GM12865 (cell line): ENCODE results near the gene DNM2.

Experiments used
- DNase-seq: peaks from one replicate; pipeline ENCODE4 v3.0.0; 2010; ENCODE audit warnings: low read depth
- H3K4me3 ChIP-seq: 2 replicates; pipeline ENCODE4 v1.5.1; 2011; ENCODE audit warnings: mild to moderate bottlenecking, low read depth, low read length, control low read depth
- TF ChIP-seq, protein P1 (sequence below): IDR thresholded peaks from 2 replicates; pipeline ENCODE4 v1.5.1; 2011; ENCODE audit warnings: low read length, control low read depth, low read depth, inconsistent platforms; ENCODE audit not compliant: insufficient read depth; ENCODE audit errors: missing control alignments

Gene DNM2

DNA sequence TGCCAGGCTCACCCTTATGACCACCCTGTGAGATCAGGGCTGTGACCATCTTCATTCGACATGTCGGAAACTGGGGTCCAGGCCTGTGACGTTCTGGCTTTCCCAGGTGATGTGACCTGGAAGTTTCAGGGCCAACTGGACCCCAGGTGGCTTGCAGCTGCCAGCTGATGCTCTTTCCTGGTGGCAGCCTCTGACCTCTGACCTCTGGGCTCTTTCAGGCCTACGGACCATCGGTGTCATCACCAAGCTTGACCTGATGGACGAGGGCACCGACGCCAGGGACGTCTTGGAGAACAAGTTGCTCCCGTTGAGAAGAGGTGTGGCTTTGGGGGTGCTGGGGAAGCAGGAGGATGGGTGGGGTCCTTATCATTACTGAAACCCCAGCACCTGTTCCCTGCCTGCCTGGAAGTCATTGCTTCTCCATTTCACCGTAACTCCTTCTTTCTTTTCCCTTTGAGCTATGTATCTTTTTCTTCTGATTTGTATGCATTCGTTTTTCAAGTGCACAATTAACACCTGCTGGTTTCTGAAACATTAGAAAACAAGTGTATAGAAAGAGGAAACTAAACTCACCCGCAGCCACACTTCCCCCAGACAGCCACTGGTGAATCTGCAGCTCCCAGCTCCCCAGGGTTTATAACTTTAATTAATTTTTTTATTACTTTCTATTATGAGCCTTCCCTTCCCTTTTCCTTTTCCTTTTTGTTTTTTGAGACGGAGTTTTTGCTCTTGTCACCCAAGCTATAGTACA lies 59.2 kb downstream of the DNM2 start:
- TF ChIP-seq, protein P1, sequence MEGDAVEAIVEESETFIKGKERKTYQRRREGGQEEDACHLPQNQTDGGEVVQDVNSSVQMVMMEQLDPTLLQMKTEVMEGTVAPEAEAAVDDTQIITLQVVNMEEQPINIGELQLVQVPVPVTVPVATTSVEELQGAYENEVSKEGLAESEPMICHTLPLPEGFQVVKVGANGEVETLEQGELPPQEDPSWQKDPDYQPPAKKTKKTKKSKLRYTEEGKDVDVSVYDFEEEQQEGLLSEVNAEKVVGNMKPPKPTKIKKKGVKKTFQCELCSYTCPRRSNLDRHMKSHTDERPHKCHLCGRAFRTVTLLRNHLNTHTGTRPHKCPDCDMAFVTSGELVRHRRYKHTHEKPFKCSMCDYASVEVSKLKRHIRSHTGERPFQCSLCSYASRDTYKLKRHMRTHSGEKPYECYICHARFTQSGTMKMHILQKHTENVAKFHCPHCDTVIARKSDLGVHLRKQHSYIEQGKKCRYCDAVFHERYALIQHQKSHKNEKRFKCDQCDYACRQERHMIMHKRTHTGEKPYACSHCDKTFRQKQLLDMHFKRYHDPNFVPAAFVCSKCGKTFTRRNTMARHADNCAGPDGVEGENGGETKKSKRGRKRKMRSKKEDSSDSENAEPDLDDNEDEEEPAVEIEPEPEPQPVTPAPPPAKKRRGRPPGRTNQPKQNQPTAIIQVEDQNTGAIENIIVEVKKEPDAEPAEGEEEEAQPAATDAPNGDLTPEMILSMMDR: no peak
- no peak overlapping the region for H3K4me3 ChIP-seq
- peak; percentile 60 for DNase-seq

DNA sequence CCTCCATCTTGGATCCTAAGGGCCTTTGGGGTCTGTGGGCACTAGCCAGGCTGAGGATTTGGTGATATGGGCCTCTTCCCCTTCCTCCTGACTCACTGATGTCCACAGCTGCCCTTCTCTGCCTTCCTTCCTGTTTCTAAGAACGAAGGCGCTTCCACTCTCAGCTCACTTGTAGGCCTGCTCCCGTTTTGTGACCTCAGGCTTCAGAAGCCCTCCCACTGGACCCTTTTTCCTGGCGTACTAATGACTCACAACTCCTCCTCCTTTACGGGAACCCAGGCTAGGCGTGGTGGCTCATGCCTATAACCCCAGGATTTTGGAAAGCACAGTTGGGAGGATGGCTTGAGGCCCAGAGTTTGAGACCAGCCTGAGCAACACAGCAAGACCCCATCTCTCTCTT lies 62.5 kb downstream of the DNM2 start:
- no peak overlapping the region for H3K4me3 ChIP-seq
- DNase-seq: no peak
- TF ChIP-seq, protein P1: no peak

DNA sequence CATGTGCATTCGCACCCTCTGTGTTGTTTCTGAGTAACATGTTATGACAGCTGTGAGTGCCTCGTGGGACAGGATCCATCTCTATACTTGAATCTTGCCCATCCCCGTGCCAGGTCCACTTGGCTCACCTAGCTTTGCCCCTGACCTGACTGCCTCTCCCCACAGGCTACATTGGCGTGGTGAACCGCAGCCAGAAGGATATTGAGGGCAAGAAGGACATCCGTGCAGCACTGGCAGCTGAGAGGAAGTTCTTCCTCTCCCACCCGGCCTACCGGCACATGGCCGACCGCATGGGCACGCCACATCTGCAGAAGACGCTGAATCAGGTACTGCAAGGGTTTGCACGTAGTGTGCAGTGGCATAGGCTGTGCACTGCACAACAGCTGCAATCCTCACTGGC lies 64.9 kb downstream of the DNM2 start:
- TF ChIP-seq, protein P1: no peak
- H3K4me3 ChIP-seq: no peak overlapping the region
- no peak for DNase-seq

DNA sequence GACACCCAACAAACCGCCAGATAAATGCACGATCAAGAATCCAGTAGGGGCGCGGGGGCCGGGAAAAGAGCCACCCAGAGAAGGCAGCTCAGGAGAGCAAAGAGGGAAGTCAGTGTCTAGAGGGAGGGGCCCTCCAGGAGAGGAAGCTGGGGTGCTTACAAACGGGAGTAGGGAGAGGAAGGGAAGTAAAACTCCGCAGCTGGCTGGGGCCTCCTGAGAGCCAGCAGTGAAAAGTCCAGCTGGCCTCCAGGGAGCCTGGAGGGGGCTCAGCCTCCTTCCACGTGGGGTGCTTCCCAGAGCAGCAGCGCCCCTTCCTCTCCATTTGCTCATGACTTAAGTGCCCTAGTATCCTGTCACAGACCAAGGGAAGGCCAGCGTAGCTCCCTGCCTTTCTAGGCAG lies 66.4 kb downstream of the DNM2 start:
- H3K4me3 ChIP-seq: no peak overlapping the region
- no peak for DNase-seq
- TF ChIP-seq, protein P1: no peak

DNA sequence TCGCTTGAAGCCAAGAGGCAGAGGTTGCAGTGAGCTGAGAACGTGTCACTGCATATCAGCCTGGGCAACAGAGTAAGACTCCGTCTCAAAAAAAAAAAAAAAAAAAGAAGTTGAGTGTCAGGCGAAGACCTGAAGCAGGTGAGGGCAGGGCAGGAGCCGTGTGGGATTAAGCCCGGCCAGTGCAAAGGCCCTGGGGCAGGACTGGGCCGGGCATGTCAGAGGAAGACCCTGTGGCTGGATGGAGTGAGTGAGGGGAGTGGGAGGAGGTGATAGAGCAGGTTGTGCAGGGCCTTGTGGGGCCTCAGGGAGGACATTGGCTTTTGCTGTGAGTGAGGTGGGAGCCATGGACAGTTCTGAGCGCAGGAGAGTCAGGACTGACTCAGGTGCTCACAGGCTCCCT lies 70.3 kb downstream of the DNM2 start:
- DNase-seq: no peak
- no peak overlapping the region for H3K4me3 ChIP-seq
- TF ChIP-seq, protein P1: no peak

DNA sequence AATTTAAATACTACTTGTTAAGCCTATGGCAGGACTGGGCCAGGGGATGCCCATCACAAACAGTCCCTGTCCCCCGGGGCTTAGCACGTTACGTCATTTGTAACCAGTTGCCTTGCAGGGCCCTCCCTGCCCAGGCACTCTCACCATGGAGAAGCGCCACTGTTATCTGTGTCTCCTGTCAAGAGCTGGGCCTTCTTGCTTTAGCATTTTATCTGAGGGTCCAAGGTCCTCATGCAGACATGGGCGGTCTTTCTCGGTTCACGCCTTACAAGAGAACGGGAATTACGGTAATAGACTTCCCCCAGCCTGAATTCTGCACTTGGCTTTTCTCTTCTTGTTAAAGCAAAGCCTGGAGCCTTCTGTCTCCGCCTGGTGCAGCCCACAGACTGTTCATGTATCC lies 72.0 kb downstream of the DNM2 start:
- TF ChIP-seq, protein P1: no peak
- DNase-seq: no peak

DNA sequence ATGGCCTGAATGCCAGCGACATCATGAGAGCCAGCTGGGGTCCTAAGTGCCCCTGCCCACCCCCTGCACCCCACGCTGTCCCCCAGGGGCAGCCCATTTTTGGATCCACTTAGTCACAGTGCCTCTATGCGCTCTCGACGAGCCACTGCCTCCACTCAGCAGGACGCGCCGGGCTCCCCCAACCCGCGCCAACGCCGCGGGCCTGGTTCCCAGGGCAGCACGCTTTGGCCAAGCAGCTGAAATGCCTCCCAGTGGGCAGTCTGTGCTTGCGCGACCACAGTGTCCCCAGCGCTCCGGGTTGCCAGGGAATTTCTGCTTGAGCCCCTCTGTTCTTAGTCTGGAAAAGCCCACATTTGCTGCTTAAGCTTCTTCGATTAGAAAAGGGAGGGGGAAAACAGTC lies 78.8 kb downstream of the DNM2 start:
- TF ChIP-seq, protein P1: no peak
- DNase-seq: no peak
- no peak overlapping the region for H3K4me3 ChIP-seq

More for the DNA sequence above, 72.0 kb downstream of the DNM2 start:
- H3K4me3 ChIP-seq: no peak overlapping the region
